Measurements from ENCODE around the gene ABCA9. TPM values are rescaled to one million over a fixed set of nuclear protein-coding genes. Genes with fewer than 3 reads are reported as not detected.
"Not testable (repeated sequence)": the region's sequence is repeated elsewhere in the genome, so short reads cannot be mapped to it uniquely, and the experiment has no call there.

ABCA9 gene
- total RNA-seq, 4 donors from 2014 or later = 4.5 to 10.3 (median 7.7) TPM

DNA sequence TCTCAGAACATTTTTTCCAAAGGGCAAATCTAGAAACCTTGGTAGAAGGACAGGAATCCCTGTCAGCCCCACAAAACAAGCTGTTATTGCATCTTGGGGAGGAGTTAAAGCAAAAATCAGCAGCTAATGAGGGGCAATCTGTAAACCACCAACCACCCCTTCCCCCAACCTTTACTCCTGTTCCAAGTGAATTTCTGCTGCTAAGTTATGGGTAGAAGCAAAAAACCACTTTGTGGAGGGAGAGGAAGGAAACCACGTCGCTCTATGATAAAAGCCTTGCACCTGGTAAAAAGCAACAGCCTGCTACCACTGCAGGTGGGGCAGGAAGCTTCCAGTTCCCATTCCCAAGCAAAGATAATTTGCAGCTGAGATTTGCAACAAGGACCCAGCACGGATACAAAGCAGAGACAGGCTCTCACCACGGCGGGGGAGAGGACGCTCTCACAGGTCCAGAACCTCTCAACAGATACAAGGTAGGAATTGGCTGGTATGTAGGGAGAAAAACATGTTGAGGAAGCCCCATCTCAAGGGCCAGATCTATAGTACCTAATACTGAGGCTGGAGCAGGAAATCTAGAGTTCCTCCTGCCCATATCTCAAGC lies 116.2 kb downstream of the ABCA9 start:
- intact Hi-C loops (cut with DNase I; ENCODE audit: low total_unique reads) = no loop called here
- TF ChIP-seq POLR2A (IDR thresholded peaks at IDR 0.05) = no peak
- 83 to 89% methylated on average over 6 of the region's 6 CpGs for WGBS, 2 donors
- DNase-seq (ENCODE audit: low spot score in 2 of 2) = no peak
- H3K4me3 ChIP-seq (ENCODE audit: low read depth, poor library complexity, severe bottlenecking) = no peak overlapping the region

DNA sequence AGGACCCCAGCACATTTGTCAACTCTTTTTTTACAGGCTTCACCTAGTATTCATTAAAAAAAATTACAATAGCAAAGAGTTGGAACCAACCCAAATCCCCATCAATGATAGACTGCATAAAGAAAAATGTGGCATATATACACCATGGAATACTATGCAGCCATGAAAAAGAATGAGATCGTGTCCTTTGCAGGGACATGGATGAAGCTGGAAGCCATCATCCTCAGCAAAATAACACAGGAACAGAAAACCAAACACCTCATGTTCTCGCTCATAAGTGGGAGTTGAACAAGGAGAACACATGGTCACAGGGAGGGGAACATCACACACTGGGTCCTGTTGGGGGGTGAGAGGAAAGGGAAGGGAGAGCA lies 116.9 kb downstream of the ABCA9 start:
- DNase-seq (ENCODE audit: low spot score in 2 of 2); H3K4me3 ChIP-seq (ENCODE audit: low read depth, poor library complexity, severe bottlenecking); intact Hi-C loops (cut with DNase I; ENCODE audit: low total_unique reads): not testable (repeated sequence)
- 91 to 96% methylated on average over 2 of the region's 2 CpGs for WGBS, 2 donors

DNA sequence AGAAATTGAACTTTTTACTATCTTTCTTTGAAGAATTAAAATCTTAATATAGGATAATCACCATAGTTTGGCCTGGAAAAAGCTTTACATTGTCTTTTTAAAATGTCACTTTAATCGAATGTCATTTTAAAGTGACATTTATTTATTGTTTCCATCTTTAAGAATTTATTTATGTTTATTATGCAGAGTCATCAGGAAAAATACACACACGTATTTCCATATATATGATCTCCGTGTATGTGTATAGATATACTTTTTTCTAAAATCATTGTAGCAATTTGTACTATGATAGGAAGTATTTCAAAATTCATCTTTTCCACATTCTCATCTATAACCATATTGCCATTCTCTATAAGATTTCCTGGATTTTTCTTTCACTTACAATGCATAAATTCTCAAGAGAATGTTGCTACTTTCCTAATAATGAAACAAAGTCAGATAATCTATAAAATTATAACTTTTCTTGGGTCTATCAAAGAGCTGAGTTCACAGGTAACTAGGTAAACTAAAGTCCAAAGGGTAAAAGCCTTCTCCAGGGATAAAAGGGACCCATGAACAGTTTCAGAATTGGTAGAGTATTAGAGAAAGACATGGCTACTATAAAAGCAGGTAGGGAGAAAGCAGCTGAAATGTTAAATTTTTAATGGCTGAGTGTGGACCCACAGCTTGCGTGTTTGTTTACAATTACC lies 117.5 kb downstream of the ABCA9 start:
- intact Hi-C loops (cut with DNase I; ENCODE audit: low total_unique reads) = no loop called here
- no peak overlapping the region for H3K4me3 ChIP-seq (ENCODE audit: low read depth, poor library complexity, severe bottlenecking)
- 76 to 78% methylated on average over 4 of the region's 4 CpGs for WGBS, 2 donors
- no peak for DNase-seq (ENCODE audit: low spot score in 2 of 2)
- no peak for TF ChIP-seq CTCF (IDR thresholded peaks at IDR 0.05)

GRCh38 chr17:68942389-68942788 lies 118.3 kb downstream of the ABCA9 start:
- intact Hi-C loops (cut with DNase I; ENCODE audit: low total_unique reads) = no loop called here
- no peak for TF ChIP-seq CTCF (IDR thresholded peaks at IDR 0.05)
- TF ChIP-seq POLR2A (IDR thresholded peaks at IDR 0.05) = no peak
- no peak for DNase-seq (ENCODE audit: low spot score in 2 of 2)
- 90% methylated on average over 3 of the region's 3 CpGs for WGBS, 2 donors
- no peak overlapping the region for H3K4me3 ChIP-seq (ENCODE audit: low read depth, poor library complexity, severe bottlenecking)

- no peak overlapping the region for H3K4me3 ChIP-seq (ENCODE audit: low read depth, poor library complexity, severe bottlenecking)
- intact Hi-C loops (cut with DNase I; ENCODE audit: low total_unique reads) = no loop called here
- DNase-seq (ENCODE audit: low spot score in 2 of 2) = no peak
- 82 to 85% methylated on average over 6 of the region's 6 CpGs for WGBS, 2 donors
- TF ChIP-seq POLR2A (IDR thresholded peaks at IDR 0.05) (no peak), CTCF (IDR thresholded peaks at IDR 0.05) (no peak)
These were observed 119.0 kb downstream of the ABCA9 start for GRCh38 chr17:68941761-68942160.

DNA sequence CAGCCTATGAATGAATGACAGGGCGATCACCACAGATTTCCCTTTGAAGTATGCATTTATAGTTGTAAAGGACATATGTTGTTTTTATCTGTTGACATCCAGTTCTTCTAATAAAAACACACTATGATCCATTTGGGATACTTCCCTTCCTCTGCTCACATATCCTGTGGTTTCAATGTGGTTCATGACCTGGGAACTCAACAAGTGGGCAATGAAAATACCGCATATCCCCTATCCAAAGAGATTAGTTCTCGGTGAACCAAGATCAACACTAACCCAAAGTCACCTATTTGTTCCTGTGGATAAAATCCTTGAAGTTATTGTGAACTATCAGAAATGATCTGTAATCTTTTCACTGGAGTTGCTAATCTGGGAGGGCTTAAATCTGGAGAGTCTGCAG lies 121.5 kb downstream of the ABCA9 start:
- no peak for TF ChIP-seq CTCF (IDR thresholded peaks at IDR 0.05)
- no peak for TF ChIP-seq POLR2A (IDR thresholded peaks at IDR 0.05)
- WGBS, 2 donors = 67 to 68% methylated on average over 3 of the region's 3 CpGs
- DNase-seq (ENCODE audit: low spot score in 2 of 2) = no peak
- no peak overlapping the region for H3K4me3 ChIP-seq (ENCODE audit: low read depth, poor library complexity, severe bottlenecking)
- intact Hi-C loops (cut with DNase I; ENCODE audit: low total_unique reads) = no loop called here

All from lower leg skin (tissue), 4 donors.